K562 (cell line): Measurements from ENCODE around the gene BID. TPM values are rescaled to one million over a fixed set of nuclear protein-coding genes. Genes with fewer than 3 reads are reported as not detected.

ENCODE experiments used
- ATAC-seq: fragments of 200-7000 bp; cut with Tn5 transposase; 3 replicates; pipeline ENCODE4 v1.9.1; 2020; ENCODE audit warnings: moderate library complexity
- BruUV-seq: library from RNA; stranded (reverse); fragments of 400-500 nt; replicated peaks from 2 replicates; lab custom pipeline; 2021; lab: Mats Ljungman, UMichigan
- CTCF ChIA-PET: fragments of 300-600 bp; formaldehyde crosslinking; extraction: SDS; loops from one replicate; lab custom pipeline; 2021; ENCODE audit warnings: low intra/inter-chr PET ratio; lab: Yijun Ruan, JAX
- POLR2A ChIA-PET: fragments of 300-600, 350-650 bp; sonication (Branson Sonifier 250); formaldehyde crosslinking; extraction: SDS; loops from one replicate; lab custom pipeline; 2021; ENCODE audit warnings: antibody characterized with exemption, inconsistent platforms; lab: Yijun Ruan, JAX
- DNase-seq, 4 experiments: peaks; one replicate each; pipeline versions ENCODE4 v3.0.0 to v3.0.0-alpha.2; 2011 to 2018; ENCODE audit warnings: low spot score in 3 of 4, mixed read lengths in 3 of 4; ENCODE audit errors: extremely low read depth in 1 of 4
- FAIRE-seq: peaks from 2 replicates; lab custom pipeline; 2011; peaks lifted over from hg19 to GRCh38; lab: Jason Lieb, UNC
- H2AFZ ChIP-seq: 2 replicates; pipeline ENCODE4 v1.6.0; 2011; ENCODE audit warnings: low read depth, low read length, control low read depth, inconsistent platforms
- H3K27ac ChIP-seq: fragments of 200-600 bp; 3 replicates; pipeline ENCODE4 v1.8.0; 2011; ENCODE audit warnings: low read depth, mild to moderate bottlenecking, control low read depth, inconsistent platforms, low read length, moderate library complexity, mixed read lengths; ENCODE audit errors: extremely low read depth
- H3K27me3 ChIP-seq, 2 experiments: fragments of 300-600 bp in 1 of 2; 2 replicates in 1 of 2; 3 replicates in 1 of 2; pipeline versions ENCODE4 v1.6.0 to v1.8.0; 2011; ENCODE audit warnings: inconsistent platforms in 2 of 2, low read length in 2 of 2, mild to moderate bottlenecking in 1 of 2, mixed read lengths in 1 of 2, moderate library complexity in 1 of 2; ENCODE audit not compliant: control insufficient read depth in 2 of 2, insufficient read depth in 2 of 2
- H3K36me3 ChIP-seq: fragments of 300-600 bp; 3 replicates; pipeline ENCODE4 v1.8.0; 2011; ENCODE audit warnings: mild to moderate bottlenecking, low read length, inconsistent platforms; ENCODE audit not compliant: control insufficient read depth, insufficient read depth
- H3K4me1 ChIP-seq, 2 experiments: fragments of 200-600 bp in 1 of 2; replicated peaks in 1 of 2; 2 replicates in 1 of 2; 3 replicates in 1 of 2; pipeline versions ENCODE4 v1.5.1 to v1.8.0; 2011; ENCODE audit warnings: inconsistent platforms in 2 of 2, low read length in 2 of 2, mild to moderate bottlenecking in 1 of 2, mixed read lengths in 1 of 2, moderate library complexity in 1 of 2; ENCODE audit not compliant: control insufficient read depth in 2 of 2, insufficient read depth in 2 of 2
- H3K4me2 ChIP-seq: 2 replicates; pipeline ENCODE4 v1.6.1; 2011; ENCODE audit warnings: low read length, control low read depth, inconsistent platforms, mixed read lengths; ENCODE audit not compliant: insufficient read depth
- H3K4me3 ChIP-seq: fragments of 200-600 bp; sonication (generic), shearing (Covaris generic); 2 replicates; pipeline ENCODE4 v1.5.1; 2016; ENCODE audit warnings: control low read depth, inconsistent platforms
- H3K79me2 ChIP-seq: fragments of 200-600 bp; 3 replicates; pipeline ENCODE4 v1.8.0; 2011; ENCODE audit warnings: low read length, inconsistent platforms; ENCODE audit not compliant: control insufficient read depth, insufficient read depth
- H3K9ac ChIP-seq, 2 experiments: 2 replicates each; pipeline versions ENCODE4 v1.6.0 to v1.6.1; 2011; ENCODE audit warnings: low read depth in 2 of 2, low read length in 2 of 2, control low read depth in 1 of 2, inconsistent platforms in 1 of 2, mild to moderate bottlenecking in 1 of 2, mixed read lengths in 1 of 2; ENCODE audit not compliant: insufficient read depth in 1 of 2
- H3K9me1 ChIP-seq: one replicate; pipeline ENCODE4 v1.6.0; 2011; ENCODE audit warnings: inconsistent platforms, mild to moderate bottlenecking, low read length, moderate library complexity; ENCODE audit not compliant: control insufficient read depth, insufficient read depth
- H3K9me3 ChIP-seq: replicated peaks from 2 replicates; pipeline ENCODE4 v1.5.1; 2011; ENCODE audit warnings: low read depth, low read length, inconsistent platforms; ENCODE audit not compliant: control insufficient read depth, insufficient read depth
- H4K20me1 ChIP-seq: replicated peaks from 2 replicates; pipeline ENCODE4 v1.6.1; 2011; ENCODE audit warnings: low read length, inconsistent platforms, mixed read lengths; ENCODE audit not compliant: control insufficient read depth, insufficient read depth
- COPS2 ChIP-seq: fragments of 450-650 bp; conservative IDR thresholded peaks from 2 replicates; pipeline ENCODE4 v1.6.1; 2016; ENCODE audit warnings: mild to moderate bottlenecking, moderate library complexity
- HDAC3 ChIP-seq: fragments of 450-650 bp; IDR thresholded peaks from 2 replicates; pipeline ENCODE4 v1.6.1; 2018; ENCODE audit warnings: borderline replicate concordance, mild to moderate bottlenecking, moderate library complexity; ENCODE audit not compliant: partially characterized antibody
- JUND ChIP-seq, 2 experiments: IDR thresholded peaks; 2 replicates in 1 of 2; 3 replicates in 1 of 2; pipeline ENCODE4 v1.6.1; 2011; ENCODE audit warnings: borderline replicate concordance in 2 of 2, low read depth in 2 of 2, low read length in 2 of 2, improper control_type of control experiment in 1 of 2, missing biosample characterization in 1 of 2, missing genetic modification characterization in 1 of 2, missing genetic modification reagents in 1 of 2
- MAFK ChIP-seq: IDR thresholded peaks from 2 replicates; pipeline ENCODE4 v1.6.1; 2011; ENCODE audit warnings: low read length, improper control_type of control experiment
- NR2C2 ChIP-seq, 2 experiments: fragments of 200-800 bp in 1 of 2; sonication (Bioruptor generic) in 1 of 2; sonication (generic) in 1 of 2; formaldehyde crosslinking in 1 of 2; IDR thresholded peaks; 2 replicates each; pipeline versions ENCODE4 v1.6.1 to v1.8.0; 2016 to 2022; ENCODE audit warnings: mild to moderate bottlenecking in 1 of 2, missing compliant biosample characterization in 1 of 2, missing genetic modification characterization in 1 of 2, missing genetic modification reagents in 1 of 2
- POLR2A ChIP-seq: fragments of 450-650 bp; conservative IDR thresholded peaks from 2 replicates; pipeline ENCODE4 v1.6.1; 2016
- ZFPM2 ChIP-seq: fragments of 250-450 bp; sonication (Bioruptor Pico); IDR thresholded peaks from 2 replicates; pipeline ENCODE4 v1.5.1; 2022; ENCODE audit warnings: mild to moderate bottlenecking
- ZNF41 ChIP-seq: fragments of 250-450 bp; sonication (Bioruptor Pico); conservative IDR thresholded peaks from 2 replicates; pipeline ENCODE4 v1.4.0; 2020; ENCODE audit warnings: mild to moderate bottlenecking
- WGBS: fragments of 100-300 bp; shearing (Covaris generic); methylation state at CpG from one replicate; pipeline ENCODE4 v1.1.6; 2016; ENCODE audit warnings: low coverage, mixed read lengths; ENCODE audit not compliant: insufficient coverage; ENCODE audit errors: missing lambda C conversion rate; 5-methylcytosine and 5-hydroxymethylcytosine counted together
- in situ Hi-C: fragments of 300-500 bp; cut with MboI; formaldehyde crosslinking; loops from 4 replicates; pipeline ENCODE4 v1.15.0; 2018; ENCODE audit warnings: inconsistent platforms, mixed read lengths
- intact Hi-C: fragments of 100-400 bp; cut with micrococcal nuclease; formaldehyde crosslinking; loops from 2 replicates; pipeline ENCODE4 v1.14.2; 2022
- polyA plus RNA-seq, 8 experiments: library from polyadenylated mRNA; depleted of rRNA in 4 of 8; stranded (reverse) in 5 of 8; unstranded in 3 of 8; fragments of >200 nt; fragmentation: Nextera tagmentation in 2 of 8; fragmentation: Illumina TruSeq in 1 of 8; extraction: Ambion mirVana in 2 of 8; extraction: Trizol in 1 of 8; gene quantifications; 2 replicates each; pipeline versions ENCODE4 v1.2.1 to v1.2.3, GENCODE V29; 2011 to 2014; ENCODE audit warnings: inconsistent platforms in 1 of 8, missing spikeins in 1 of 8
- total RNA-seq, 7 experiments: library from RNA; depleted of rRNA in 6 of 7; stranded (reverse); fragments of >200 nt in 6 of 7; fragmentation: Illumina TruSeq in 2 of 7; extraction: Trizol in 2 of 7; gene quantifications; 2 replicates each; pipeline versions ENCODE4 v1.2.1 to v1.2.3, GENCODE V29; 2011 to 2021; ENCODE audit warnings: low replicate concordance in 1 of 7
- TF ChIP-seq, protein P1 (sequence below), 2 experiments: IDR thresholded peaks in 1 of 2; conservative IDR thresholded peaks in 1 of 2; 2 replicates each; pipeline ENCODE4 v1.6.1; 2016; ENCODE audit warnings: low read depth in 2 of 2, mild to moderate bottlenecking in 1 of 2, missing compliant biosample characterization in 1 of 2, missing genetic modification characterization in 1 of 2, moderate library complexity in 1 of 2
- TF ChIP-seq, protein P2 (sequence below): fragments of 450-650 bp; IDR thresholded peaks from 2 replicates; pipeline ENCODE4 v1.6.1; 2017; ENCODE audit warnings: antibody characterized with exemption, mild to moderate bottlenecking

The BID gene
- total and polyA plus RNA-seq, 9 of the 15 experiments (the other 6 are each of a cell fraction or from before 2014, with no cell fraction given): 5.2 to 209 (median 63.7) TPM

DNA sequence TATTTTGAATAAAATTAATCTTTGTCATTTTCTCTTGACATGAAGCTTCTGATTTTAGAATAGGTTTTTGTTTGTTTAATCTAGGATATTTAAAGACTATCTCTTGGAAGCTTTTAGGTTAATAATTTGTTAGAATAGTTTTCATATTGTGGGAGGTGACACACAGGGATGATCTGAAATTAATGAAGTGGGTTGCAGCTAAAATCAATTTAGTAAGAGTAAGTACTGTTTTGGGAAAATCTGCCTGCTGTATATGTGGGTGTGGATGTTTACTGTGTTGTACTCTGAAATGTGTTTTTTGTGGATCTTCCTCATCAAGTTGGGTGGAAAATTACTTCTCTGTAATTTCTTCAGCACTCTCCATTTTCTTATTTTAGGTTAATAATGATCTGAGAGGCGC lies 67.3 kb downstream of the BID start (continued):
- no peak for TF ChIP-seq HDAC3
- TF ChIP-seq COPS2: no peak

DNA sequence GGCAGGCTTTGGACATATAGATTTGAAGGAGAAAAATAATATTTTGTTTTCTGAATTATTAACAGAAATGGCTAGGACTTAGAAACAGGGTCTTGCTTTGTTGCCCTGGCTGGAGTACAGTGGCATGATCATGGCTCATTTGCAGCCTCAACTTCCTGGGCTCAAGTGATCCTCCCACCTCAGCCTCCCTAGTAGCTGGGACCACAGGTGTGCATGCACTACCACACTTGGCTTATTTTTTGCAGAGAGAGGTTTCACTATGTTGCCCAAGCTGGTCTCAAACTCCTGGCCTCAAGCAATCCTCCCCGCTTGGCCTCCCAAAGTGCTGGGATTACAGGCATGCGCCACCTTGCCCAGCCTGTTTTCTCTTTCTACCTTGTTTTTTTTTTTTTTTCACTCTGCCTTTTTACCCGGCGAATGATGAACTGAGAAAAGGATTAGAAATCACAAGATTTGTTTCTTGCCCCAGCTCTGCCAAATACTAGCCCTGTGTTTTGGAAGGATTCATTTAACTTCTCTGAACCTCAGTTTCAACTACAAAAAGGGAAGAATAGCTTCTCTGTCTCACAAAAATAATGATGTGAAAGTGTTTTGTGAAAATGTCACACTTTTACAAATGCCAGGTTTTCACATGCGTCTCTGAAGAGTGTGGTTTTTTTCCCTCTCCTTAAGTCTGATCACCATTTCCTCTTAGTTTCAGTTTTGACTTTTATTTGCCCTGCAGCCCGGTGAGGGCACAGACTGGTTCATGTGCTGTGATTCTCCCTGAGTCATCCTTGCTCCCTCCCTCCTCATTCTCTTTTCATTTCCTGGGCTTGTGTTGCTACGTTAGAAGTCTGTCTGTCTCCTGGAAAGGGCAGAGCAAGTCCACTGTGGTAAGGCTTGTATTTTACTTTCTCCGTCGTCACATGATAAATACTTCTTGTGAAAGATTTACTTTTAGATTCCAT lies 68.0 kb downstream of the BID start:
- H3K9ac ChIP-seq: no peak overlapping the region
- H3K27ac ChIP-seq: peak overlapping the region; percentile 35; the same call in 2 of the 3 replicates
- intact Hi-C loops: no loop called here
- 0 out of 5 replicates have a peak, but pooled peaks cover 0 to 3% of the 10 kb centered on the region in 2 experiments for H3K4me1 ChIP-seq
- in situ Hi-C loops: no loop called here
- no peak overlapping the region for H2AFZ ChIP-seq
- FAIRE-seq: peak; percentile 74
- H4K20me1 ChIP-seq: no peaks in the 10 kb centered on the region
- no peaks in the 10 kb centered on the region for H3K9me1 ChIP-seq
- DNase-seq: peak in 2 of 4 experiments; percentile 26 to 33
- 65% methylated on average over 9 of the region's 9 CpGs for WGBS
- CTCF ChIA-PET: no interaction called here
- no peaks in the 10 kb centered on the region for H3K79me2 ChIP-seq
- no peak overlapping the region for H3K4me2 ChIP-seq
- no peaks in the 10 kb centered on the region for H3K27me3 ChIP-seq
- POLR2A ChIA-PET: interaction anchor here (1.0 to 2.1 kb wide), 3 partner anchors 9 to 34 kb away, joined by 4 to 7 read pairs (median 5); no protein-coding TSS in a partner anchor
- H3K9me3 ChIP-seq: no peaks in the 10 kb centered on the region
- peaks cover 44% of the 10 kb centered on the region; the same call in 2 of the 3 replicates for H3K36me3 ChIP-seq
- peak; percentile 83 for ATAC-seq
- H3K4me3 ChIP-seq: no peak overlapping the region
- BruUV-seq: no TSS peak
- TF ChIP-seq POLR2A (no peak), NR2C2 (CRISPR knock-in tag; IDR thresholded peaks at IDR 0.05) (no peak), NR2C2 (tag; IDR thresholded peaks at IDR 0.05) (0 out of 2 replicates have a peak, but pooled peaks have one; percentile 17), MAFK (peak; percentile 59), ZNF41 (CRISPR knock-in tag) (0 out of 2 replicates have a peak, but pooled peaks have one; percentile 17), JUND (IDR thresholded peaks at IDR 0.05; ENCODE audit: borderline replicate concordance, low read depth, low read length) (no peak), JUND (tag; IDR thresholded peaks at IDR 0.05; ENCODE audit: borderline replicate concordance, low read depth, low read length) (peak; percentile 28; the same call in 1 of the 3 replicates), ZFPM2 (CRISPR knock-in tag) (no peak)
- TF ChIP-seq, protein P1, sequence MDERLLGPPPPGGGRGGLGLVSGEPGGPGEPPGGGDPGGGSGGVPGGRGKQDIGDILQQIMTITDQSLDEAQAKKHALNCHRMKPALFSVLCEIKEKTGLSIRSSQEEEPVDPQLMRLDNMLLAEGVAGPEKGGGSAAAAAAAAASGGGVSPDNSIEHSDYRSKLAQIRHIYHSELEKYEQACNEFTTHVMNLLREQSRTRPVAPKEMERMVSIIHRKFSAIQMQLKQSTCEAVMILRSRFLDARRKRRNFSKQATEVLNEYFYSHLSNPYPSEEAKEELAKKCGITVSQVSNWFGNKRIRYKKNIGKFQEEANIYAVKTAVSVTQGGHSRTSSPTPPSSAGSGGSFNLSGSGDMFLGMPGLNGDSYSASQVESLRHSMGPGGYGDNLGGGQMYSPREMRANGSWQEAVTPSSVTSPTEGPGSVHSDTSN (CRISPR knock-in tag; IDR thresholded peaks at IDR 0.05; ENCODE audit: low read depth): no peak
- TF ChIP-seq, protein P1 (tag; conservative IDR thresholded peaks at IDR 0.05; ENCODE audit: low read depth): peak; percentile 58; the same call in 1 of the 2 replicates
- TF ChIP-seq, protein P2, sequence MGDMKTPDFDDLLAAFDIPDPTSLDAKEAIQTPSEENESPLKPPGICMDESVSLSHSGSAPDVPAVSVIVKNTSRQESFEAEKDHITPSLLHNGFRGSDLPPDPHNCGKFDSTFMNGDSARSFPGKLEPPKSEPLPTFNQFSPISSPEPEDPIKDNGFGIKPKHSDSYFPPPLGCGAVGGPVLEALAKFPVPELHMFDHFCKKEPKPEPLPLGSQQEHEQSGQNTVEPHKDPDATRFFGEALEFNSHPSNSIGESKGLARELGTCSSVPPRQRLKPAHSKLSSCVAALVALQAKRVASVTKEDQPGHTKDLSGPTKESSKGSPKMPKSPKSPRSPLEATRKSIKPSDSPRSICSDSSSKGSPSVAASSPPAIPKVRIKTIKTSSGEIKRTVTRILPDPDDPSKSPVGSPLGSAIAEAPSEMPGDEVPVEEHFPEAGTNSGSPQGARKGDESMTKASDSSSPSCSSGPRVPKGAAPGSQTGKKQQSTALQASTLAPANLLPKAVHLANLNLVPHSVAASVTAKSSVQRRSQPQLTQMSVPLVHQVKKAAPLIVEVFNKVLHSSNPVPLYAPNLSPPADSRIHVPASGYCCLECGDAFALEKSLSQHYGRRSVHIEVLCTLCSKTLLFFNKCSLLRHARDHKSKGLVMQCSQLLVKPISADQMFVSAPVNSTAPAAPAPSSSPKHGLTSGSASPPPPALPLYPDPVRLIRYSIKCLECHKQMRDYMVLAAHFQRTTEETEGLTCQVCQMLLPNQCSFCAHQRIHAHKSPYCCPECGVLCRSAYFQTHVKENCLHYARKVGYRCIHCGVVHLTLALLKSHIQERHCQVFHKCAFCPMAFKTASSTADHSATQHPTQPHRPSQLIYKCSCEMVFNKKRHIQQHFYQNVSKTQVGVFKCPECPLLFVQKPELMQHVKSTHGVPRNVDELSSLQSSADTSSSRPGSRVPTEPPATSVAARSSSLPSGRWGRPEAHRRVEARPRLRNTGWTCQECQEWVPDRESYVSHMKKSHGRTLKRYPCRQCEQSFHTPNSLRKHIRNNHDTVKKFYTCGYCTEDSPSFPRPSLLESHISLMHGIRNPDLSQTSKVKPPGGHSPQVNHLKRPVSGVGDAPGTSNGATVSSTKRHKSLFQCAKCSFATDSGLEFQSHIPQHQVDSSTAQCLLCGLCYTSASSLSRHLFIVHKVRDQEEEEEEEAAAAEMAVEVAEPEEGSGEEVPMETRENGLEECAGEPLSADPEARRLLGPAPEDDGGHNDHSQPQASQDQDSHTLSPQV: 0 out of 2 replicates have a peak, but pooled peaks have one; percentile 29
